ENCODE data around the gene LGR4. TPM values are rescaled to one million over a fixed set of nuclear protein-coding genes. Genes with fewer than 3 reads are reported as not detected.

LGR4 gene
- total RNA-seq, 2 experiments from 2014 or later, result 0.29 to 0.42 TPM

DNA sequence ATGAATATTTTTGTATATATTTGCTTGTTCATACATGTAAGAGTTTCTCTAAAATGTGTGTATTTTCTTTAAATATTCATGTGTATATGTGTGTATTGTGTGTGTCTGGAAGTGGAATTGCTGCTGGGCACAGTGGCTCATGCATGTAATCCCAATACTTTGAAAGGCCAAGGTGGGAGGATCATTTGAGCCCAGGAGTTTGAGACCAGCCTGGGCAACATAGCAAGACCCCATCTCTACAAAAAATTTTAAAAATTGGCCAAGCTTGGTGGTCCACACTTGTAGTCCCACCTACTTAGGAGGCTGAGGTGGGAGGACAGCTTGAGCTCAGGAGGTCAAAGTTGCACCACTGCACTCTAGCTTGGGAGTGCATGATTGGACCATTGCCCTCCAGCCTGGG is 4.7 kb upstream of the LGR4 start:
- peaks cover 27% of the 10 kb centered on the region for H3K27me3 Mint-ChIP-seq
- H3K4me3 Mint-ChIP-seq, result no peak overlapping the region
- H3K27ac Mint-ChIP-seq, result no peak overlapping the region

DNA sequence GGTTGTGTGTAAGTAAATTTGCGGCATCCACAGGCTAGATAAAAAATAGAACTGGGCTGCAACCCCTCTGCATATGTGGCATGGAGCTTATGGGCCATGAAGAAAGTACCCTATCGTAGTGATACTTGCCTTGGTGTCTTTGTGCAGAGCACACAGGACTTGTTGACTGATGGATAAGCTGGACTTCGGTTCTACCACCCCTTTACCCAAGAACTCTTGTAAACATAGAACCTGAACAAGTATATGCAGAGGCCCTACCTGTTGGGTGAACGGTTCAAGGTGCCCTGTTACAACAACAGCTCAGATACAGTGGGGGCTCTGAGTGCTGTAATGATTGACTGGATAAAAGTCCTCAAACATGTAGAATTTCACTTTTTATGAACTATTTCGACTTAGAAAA is 3.0 kb upstream of the LGR4 start:
- Mint-ChIP-seq H3K9me3 (ENCODE audit: low read depth) (no peaks in the 10 kb centered on the region), H3K4me3 (no peak overlapping the region), H3K36me3 (peaks cover 3% of the 10 kb centered on the region), H3K4me1 (peaks cover 9% of the 10 kb centered on the region), H3K27me3 (peaks cover 38% of the 10 kb centered on the region), H3K27ac (no peak overlapping the region)
- CTCF ChIA-PET, result interaction anchor here (2.0 to 5.0 kb wide), 2 partner anchors 10 to 25 kb away, joined by 5 to 22 read pairs; no protein-coding TSS in a partner anchor
- DNase-seq (no peak), ATAC-seq (no peak)

More for the DNA sequence above, 4.7 kb upstream of the LGR4 start:
- peaks cover 9% of the 10 kb centered on the region for H3K4me1 Mint-ChIP-seq
- DNase-seq (no peak), ATAC-seq (no peak)
- H3K9me3 Mint-ChIP-seq (ENCODE audit: low read depth), result no peaks in the 10 kb centered on the region
- peaks cover 3% of the 10 kb centered on the region for H3K36me3 Mint-ChIP-seq
- CTCF ChIA-PET, result no interaction called here

GRCh38 chr11:27473017-27473406 is 422 bp upstream of the LGR4 start:
- Mint-ChIP-seq H3K27ac (no peak overlapping the region), H3K27me3 (peaks cover 59% of the 10 kb centered on the region), H3K4me3 (peak overlapping the region; percentile 79), H3K4me1 (peaks cover 9% of the 10 kb centered on the region), H3K36me3 (peaks cover 3% of the 10 kb centered on the region), H3K9me3 (ENCODE audit: low read depth) (no peaks in the 10 kb centered on the region)
- no peak for ATAC-seq
- CTCF ChIA-PET, result interaction anchor here (1.0 to 5.0 kb wide), 2 partner anchors 12 to 14 kb away, joined by 3 to 22 read pairs; no protein-coding TSS in a partner anchor
- DNase-seq, result no peak

DNA sequence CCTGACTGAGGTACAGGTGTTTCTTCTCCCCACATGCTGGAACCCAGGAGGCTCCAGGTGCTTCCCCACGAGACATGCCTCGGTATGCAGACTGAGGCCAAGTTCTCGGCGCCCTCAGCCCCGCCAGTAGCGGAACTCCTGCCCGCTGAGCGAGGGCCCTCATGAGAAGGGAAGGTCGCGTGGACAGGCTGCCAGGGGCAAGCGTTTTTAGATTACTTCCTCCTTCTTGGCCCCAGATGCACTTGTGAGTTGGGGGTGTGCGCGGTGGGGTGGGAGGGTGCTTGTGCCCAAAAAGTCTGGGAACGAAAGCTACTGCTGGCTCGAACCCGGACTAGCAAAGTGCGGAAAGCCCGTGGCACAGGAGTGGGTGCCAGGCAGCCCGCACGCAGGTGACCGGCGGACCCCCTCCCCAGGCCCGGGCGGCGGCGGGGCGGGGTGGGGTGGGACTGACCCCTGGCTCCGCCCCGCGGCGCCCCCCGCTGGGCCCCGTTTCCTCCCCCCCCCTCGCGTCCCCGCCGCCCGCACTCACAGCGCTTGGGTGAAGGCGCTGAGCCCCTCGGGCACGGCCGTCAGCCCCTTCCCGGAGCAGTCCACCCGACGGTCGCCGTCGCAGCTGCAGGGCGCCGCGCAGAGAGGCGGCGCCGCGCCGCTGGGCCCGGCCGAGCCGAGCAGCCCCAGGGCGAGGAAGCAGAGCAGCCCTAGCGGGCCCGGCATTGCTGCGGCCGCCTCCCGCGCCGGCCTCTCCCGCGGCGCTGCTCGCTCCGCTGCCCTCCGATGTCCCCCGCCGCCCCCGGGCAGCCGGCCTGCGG is 797 bp downstream of the LGR4 start:
- H3K9me3 Mint-ChIP-seq (ENCODE audit: low read depth), result no peaks in the 10 kb centered on the region
- H3K27ac Mint-ChIP-seq, result no peak overlapping the region
- peak overlapping the region; percentile 44 for H3K4me3 Mint-ChIP-seq
- no peak for DNase-seq
- CTCF ChIA-PET, result interaction anchor here (5.0 kb wide), 1 partner anchor 13 kb away, joined by 22 read pairs; no protein-coding TSS in a partner anchor
- peak; percentile 73 for ATAC-seq
- peaks cover 3% of the 10 kb centered on the region for H3K36me3 Mint-ChIP-seq
- H3K4me1 Mint-ChIP-seq, result peaks cover 9% of the 10 kb centered on the region
- peaks cover 66% of the 10 kb centered on the region for H3K27me3 Mint-ChIP-seq

- CTCF ChIA-PET, result no interaction called here
Measured at GRCh38 chr11:27470826-27471588, 1.6 kb downstream of the LGR4 start.

DNA sequence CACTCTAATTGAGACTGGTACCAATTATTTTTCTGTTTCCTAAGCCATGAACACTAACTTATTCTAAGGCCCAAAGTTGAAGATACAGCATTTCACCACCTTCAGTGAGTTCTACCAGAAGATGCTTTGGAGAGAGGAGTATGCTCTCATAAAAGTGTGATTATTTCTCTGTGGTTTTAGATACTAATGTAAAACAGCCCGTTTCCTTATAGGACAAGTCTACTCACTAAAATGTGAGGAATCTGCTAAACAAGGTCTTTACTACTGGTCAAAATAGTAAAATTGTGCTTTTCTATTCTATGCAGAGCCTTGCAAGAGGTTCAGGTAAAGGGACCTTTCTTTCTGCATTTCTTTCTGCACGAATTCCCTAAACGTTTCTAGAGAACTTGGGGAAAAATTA is 2.4 kb downstream of the LGR4 start:
- no peaks in the 10 kb centered on the region for H3K9me3 Mint-ChIP-seq (ENCODE audit: low read depth)
- DNase-seq (no peak), ATAC-seq (no peak)
- CTCF ChIA-PET, result no interaction called here
- H3K27me3 Mint-ChIP-seq, result peaks cover 66% of the 10 kb centered on the region
- H3K4me1 Mint-ChIP-seq, result peaks cover 9% of the 10 kb centered on the region
- H3K36me3 Mint-ChIP-seq, result peaks cover 3% of the 10 kb centered on the region
- H3K4me3 Mint-ChIP-seq, result no peak overlapping the region
- no peak overlapping the region for H3K27ac Mint-ChIP-seq

More at GRCh38 chr11:27470826-27471588, 1.6 kb downstream of the LGR4 start:
- Mint-ChIP-seq H3K27ac (no peak overlapping the region), H3K36me3 (peaks cover 3% of the 10 kb centered on the region), H3K27me3 (peaks cover 66% of the 10 kb centered on the region), H3K9me3 (ENCODE audit: low read depth) (no peaks in the 10 kb centered on the region), H3K4me1 (peaks cover 9% of the 10 kb centered on the region), H3K4me3 (peak overlapping the region; percentile 44)
- no peak for DNase-seq
- ATAC-seq, result no peak

GRCh38 chr11:27468995-27469695 is 3.4 kb downstream of the LGR4 start:
- DNase-seq, result no peak

GRCh38 chr11:27468209-27468994 is 4.2 kb downstream of the LGR4 start:
- Mint-ChIP-seq H3K36me3 (peaks cover 3% of the 10 kb centered on the region), H3K27me3 (peaks cover 60% of the 10 kb centered on the region), H3K27ac (no peak overlapping the region), H3K4me1 (peaks cover 9% of the 10 kb centered on the region), H3K9me3 (ENCODE audit: low read depth) (no peaks in the 10 kb centered on the region), H3K4me3 (no peak overlapping the region)
- DNase-seq (no peak), ATAC-seq (no peak)
- CTCF ChIA-PET, result interaction anchor here (1.1 kb wide), 1 partner anchor 19 kb away, joined by 6 read pairs; no protein-coding TSS in a partner anchor

More at GRCh38 chr11:27468995-27469695, 3.4 kb downstream of the LGR4 start:
- Mint-ChIP-seq H3K4me3 (no peak overlapping the region), H3K27me3 (peaks cover 64% of the 10 kb centered on the region), H3K36me3 (peaks cover 3% of the 10 kb centered on the region), H3K9me3 (ENCODE audit: low read depth) (no peaks in the 10 kb centered on the region), H3K4me1 (peaks cover 9% of the 10 kb centered on the region), H3K27ac (no peak overlapping the region)
- ATAC-seq, result no peak
- CTCF ChIA-PET, result no interaction called here

- H3K4me3 Mint-ChIP-seq, result no peak overlapping the region
- ATAC-seq (no peak), DNase-seq (no peak)
- H3K36me3 Mint-ChIP-seq, result no peaks in the 10 kb centered on the region
- peaks cover 50% of the 10 kb centered on the region for H3K27me3 Mint-ChIP-seq
- no peak overlapping the region for H3K27ac Mint-ChIP-seq
- H3K4me1 Mint-ChIP-seq, result no peaks in the 10 kb centered on the region
- CTCF ChIA-PET, result interaction anchor here (1.1 kb wide), 1 partner anchor 20 kb away, joined by 6 read pairs; no protein-coding TSS in a partner anchor
- H3K9me3 Mint-ChIP-seq (ENCODE audit: low read depth), result no peaks in the 10 kb centered on the region
Measured at GRCh38 chr11:27467181-27467913, 5.2 kb downstream of the LGR4 start.

DNA sequence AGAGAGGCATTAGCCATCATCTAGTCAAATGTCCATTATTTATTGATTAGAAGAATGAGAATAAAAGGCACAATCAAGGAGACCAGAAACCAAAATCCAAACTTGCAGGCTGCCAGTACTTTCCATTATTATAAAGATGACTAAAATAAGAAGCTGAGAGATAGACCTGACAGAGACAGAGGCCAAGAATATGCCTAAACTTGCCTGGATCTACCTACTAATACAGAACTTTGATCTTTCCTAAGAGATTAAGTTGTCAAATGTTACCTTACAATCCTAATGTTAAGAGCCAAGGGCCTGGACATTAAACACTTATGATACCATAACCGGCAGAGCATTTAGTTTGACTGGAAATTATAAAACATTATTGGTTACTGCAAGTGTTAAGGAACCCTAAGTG is 6.2 kb downstream of the LGR4 start:
- ATAC-seq, result no peak
- no peak for DNase-seq
- Mint-ChIP-seq H3K27ac (no peak overlapping the region), H3K4me3 (no peak overlapping the region), H3K36me3 (no peaks in the 10 kb centered on the region), H3K27me3 (peaks cover 46% of the 10 kb centered on the region), H3K9me3 (ENCODE audit: low read depth) (no peaks in the 10 kb centered on the region), H3K4me1 (no peaks in the 10 kb centered on the region)
- CTCF ChIA-PET, result interaction anchor here (1.3 kb wide), 1 partner anchor 20 kb away, joined by 6 read pairs; no protein-coding TSS in a partner anchor

GRCh38 chr11:27465629-27466028 is 7.0 kb downstream of the LGR4 start:
- Mint-ChIP-seq H3K27ac (no peak overlapping the region), H3K4me1 (no peaks in the 10 kb centered on the region), H3K36me3 (no peaks in the 10 kb centered on the region), H3K27me3 (peaks cover 39% of the 10 kb centered on the region), H3K9me3 (ENCODE audit: low read depth) (no peaks in the 10 kb centered on the region), H3K4me3 (no peak overlapping the region)
- CTCF ChIA-PET, result interaction anchor here (0.9 to 1.3 kb wide), 2 partner anchors 20 to 33 kb away, joined by 3 to 6 read pairs; no protein-coding TSS in a partner anchor
- DNase-seq (no peak), ATAC-seq (no peak)

- H3K9me3 Mint-ChIP-seq (ENCODE audit: low read depth), result no peaks in the 10 kb centered on the region
- H3K27ac Mint-ChIP-seq, result no peak overlapping the region
- H3K4me1 Mint-ChIP-seq, result no peaks in the 10 kb centered on the region
- ATAC-seq, result no peak
- H3K4me3 Mint-ChIP-seq, result no peak overlapping the region
- CTCF ChIA-PET, result interaction anchor here (0.7 to 1.3 kb wide), 3 partner anchors 21 to 281 kb away, joined by 3 to 6 read pairs (median 3); no protein-coding TSS in a partner anchor
- peaks cover 32% of the 10 kb centered on the region for H3K27me3 Mint-ChIP-seq
- H3K36me3 Mint-ChIP-seq, result no peaks in the 10 kb centered on the region
- no peak for DNase-seq
Measured at GRCh38 chr11:27464909-27465308, 7.7 kb downstream of the LGR4 start.
